Ovary (tissue), 3 donors: ENCODE data around the gene PARD3B.

Experiments
- CTCF ChIP-seq, 3 donors: fragments of 450-650 bp in 2 of 3; fragments of 200-600 bp in 1 of 3; IDR thresholded peaks; one replicate each; pipeline versions ENCODE4 v1.5.1 to v1.8.0; 2016 to 2022; ENCODE audit warnings: antibody characterized with exemption in 3 of 3, mild to moderate bottlenecking in 1 of 3
- EP300 ChIP-seq: sonication (generic); formaldehyde crosslinking; IDR thresholded peaks from one replicate; pipeline ENCODE4 v1.6.1; 2017; ENCODE audit warnings: antibody characterized with exemption
- POLR2A ChIP-seq: fragments of 450-650 bp; IDR thresholded peaks from one replicate; pipeline ENCODE4 v1.6.1; 2017; ENCODE audit warnings: antibody characterized with exemption, mild to moderate bottlenecking, moderate library complexity
- donor health status: DM: no; HTN: no; CAD: no.

GRCh38 chr2:205614965-205615364 is 1069.7 kb downstream of the PARD3B start:
- TF ChIP-seq CTCF (IDR thresholded peaks at IDR 0.05) = no peak
- no peak for TF ChIP-seq POLR2A
- no peak for TF ChIP-seq EP300
